HepG2 (cell line): ENCODE measurements around the gene ABO. TPM values are rescaled to one million over a fixed set of nuclear protein-coding genes. Genes with fewer than 3 reads are reported as not detected.

Experiments used
- ATAC-seq: fragments of 200-7000 bp; cut with Tn5 transposase; 3 replicates; pipeline ENCODE4 v1.9.1; 2020; ENCODE audit warnings: mild to moderate bottlenecking, moderate library complexity
- BruUV-seq: library from RNA; stranded (reverse); fragments of 400-500 nt; replicated peaks from 2 replicates; lab custom pipeline; 2021; lab: Mats Ljungman, UMichigan
- CTCF ChIA-PET: fragments of 300-600 bp; formaldehyde crosslinking; extraction: SDS; loops from one replicate; lab custom pipeline; 2021; ENCODE audit warnings: low total read pairs, inconsistent platforms, low intra/inter-chr PET ratio; lab: Yijun Ruan, JAX
- POLR2A ChIA-PET: fragments of 350-600 bp; sonication (Branson Sonifier 250); formaldehyde crosslinking; loops from one replicate; lab custom pipeline; 2020; ENCODE audit warnings: antibody characterized with exemption, inconsistent platforms; lab: Yijun Ruan, JAX
- DNase-seq: peaks from one replicate; pipeline ENCODE4 v3.0.0-alpha.2; 2015; ENCODE audit warnings: low spot score
- FAIRE-seq: peaks from 3 replicates; lab custom pipeline; 2011; peaks lifted over from hg19 to GRCh38; lab: Jason Lieb, UNC
- H2AFZ ChIP-seq: one replicate; pipeline ENCODE4 v1.6.1; 2011; ENCODE audit warnings: low read length, inconsistent platforms
- H3K27ac ChIP-seq: fragments of 300-600 bp; 3 replicates; pipeline ENCODE4 v1.8.0; 2011; ENCODE audit warnings: mixed run types, mild to moderate bottlenecking, mixed read lengths, low read length, inconsistent platforms; ENCODE audit not compliant: insufficient read depth; ENCODE audit errors: extremely low read length
- H3K27me3 ChIP-seq, 2 experiments: fragments of 200-600 bp in 1 of 2; 2 replicates in 1 of 2; 3 replicates in 1 of 2; pipeline versions ENCODE4 v1.6.0 to v1.8.0; 2011; ENCODE audit warnings: low read length in 2 of 2, mild to moderate bottlenecking in 2 of 2, moderate library complexity in 2 of 2, inconsistent platforms in 1 of 2; ENCODE audit not compliant: insufficient read depth in 2 of 2, control insufficient read depth in 1 of 2
- H3K36me3 ChIP-seq, 2 experiments: fragments of 200-600 bp in 1 of 2; replicated peaks in 1 of 2; 2 replicates in 1 of 2; 3 replicates in 1 of 2; pipeline versions ENCODE4 v1.5.1 to v1.8.0; 2011; ENCODE audit warnings: low read length in 2 of 2, inconsistent platforms in 1 of 2; ENCODE audit not compliant: insufficient read depth in 2 of 2, control insufficient read depth in 1 of 2
- H3K4me1 ChIP-seq: 2 replicates; pipeline ENCODE4 v1.5.1; 2012; ENCODE audit warnings: low read length, inconsistent platforms; ENCODE audit not compliant: insufficient read depth
- H3K4me2 ChIP-seq: 2 replicates; pipeline ENCODE4 v1.6.0; 2011; ENCODE audit warnings: low read depth, low read length, inconsistent platforms
- H3K4me3 ChIP-seq, 3 experiments: fragments of 200-600 bp in 1 of 3; sonication (generic), shearing (Covaris generic) in 1 of 3; replicated peaks in 1 of 3; 2 replicates each; pipeline ENCODE4 v1.5.1; 2011 to 2016; ENCODE audit warnings: low read length in 3 of 3, inconsistent platforms in 2 of 3, low read depth in 2 of 3, mild to moderate bottlenecking in 2 of 3, control low read depth in 1 of 3, mixed read lengths in 1 of 3; ENCODE audit not compliant: insufficient read depth in 1 of 3
- H3K79me2 ChIP-seq: one replicate; pipeline ENCODE4 v1.6.1; 2011; ENCODE audit warnings: low read length, inconsistent platforms; ENCODE audit not compliant: insufficient read depth
- H3K9ac ChIP-seq: 2 replicates; pipeline ENCODE4 v1.6.0; 2011; ENCODE audit warnings: mild to moderate bottlenecking, low read depth, low read length, inconsistent platforms; ENCODE audit not compliant: insufficient read depth
- H3K9me3 ChIP-seq: 2 replicates; pipeline ENCODE4 v1.5.1; 2012; ENCODE audit warnings: mild to moderate bottlenecking, low read length
- H4K20me1 ChIP-seq: 2 replicates; pipeline ENCODE4 v1.6.0; 2011; ENCODE audit warnings: inconsistent platforms, mild to moderate bottlenecking, low read length, moderate library complexity; ENCODE audit not compliant: insufficient read depth
- EED ChIP-seq: sonication (generic); formaldehyde crosslinking; IDR thresholded peaks from 2 replicates; pipeline ENCODE4 v1.5.0; 2020; ENCODE audit warnings: mild to moderate bottlenecking, missing genetic modification reagents
- HNRNPH1 ChIP-seq: fragments of 200-400 bp; formaldehyde crosslinking; optimal IDR thresholded peaks from 2 replicates; pipeline ENCODE3; 2017; ENCODE audit warnings: mild to moderate bottlenecking, low read depth, low read length
- RFX1 ChIP-seq: fragments of 450-650 bp; IDR thresholded peaks from 2 replicates; pipeline ENCODE4 v1.6.1; 2017
- RFX3 ChIP-seq: IDR thresholded peaks from 2 replicates; pipeline ENCODE4 v1.6.1; 2016; ENCODE audit warnings: missing biosample characterization, missing genetic modification reagents
- ZFX ChIP-seq: sonication (generic); formaldehyde crosslinking; IDR thresholded peaks from 2 replicates; pipeline ENCODE4 v1.4.0; 2020; ENCODE audit warnings: mild to moderate bottlenecking, low read depth, missing genetic modification reagents, moderate library complexity
- ZMYM4 ChIP-seq: sonication (generic); formaldehyde crosslinking; IDR thresholded peaks from 2 replicates; pipeline ENCODE4 v1.8.1; 2023; ENCODE audit warnings: mild to moderate bottlenecking, missing genetic modification reagents
- WGBS: methylation state at CpG from one replicate; pipeline ENCODE4 v1.1.6; 2017; ENCODE audit warnings: low lambda C conversion rate; 5-methylcytosine and 5-hydroxymethylcytosine counted together
- in situ Hi-C: cut with HindIII; loops from 2 replicates; pipeline ENCODE4 v1.10.0; 2017; ENCODE audit warnings: low pct_unique_long_range_greater_than_20kb; ENCODE audit not compliant: extremely low pct_ligation_motif_present
- intact Hi-C: fragments of 100-400 bp; cut with micrococcal nuclease; formaldehyde crosslinking; loops from one replicate; pipeline ENCODE4 v1.10.0; 2022; ENCODE audit not compliant: unreplicated experiment
- polyA plus RNA-seq, 8 experiments: library from polyadenylated mRNA; depleted of rRNA in 3 of 8; stranded (reverse) in 7 of 8; unstranded in 1 of 8; fragments of >200 nt; fragmentation: Illumina TruSeq in 4 of 8; extraction: Trizol in 4 of 8; gene quantifications; 2 replicates each; pipeline versions ENCODE4 v1.2.1 to v1.2.3, GENCODE V29; 2011 to 2016; ENCODE audit warnings: low read depth in 4 of 8, missing spikeins in 1 of 8, mixed read lengths in 1 of 8; ENCODE audit not compliant: insufficient read depth in 1 of 8
- total RNA-seq, 5 experiments: library from RNA; depleted of rRNA; stranded (reverse); fragments of >200 nt; fragmentation: Illumina TruSeq; extraction: Trizol; gene quantifications; 2 replicates each; pipeline ENCODE4 v1.2.3, GENCODE V29; 2016; ENCODE audit warnings: low read depth in 1 of 5
- TF ChIP-seq, protein P1 (sequence below): sonication (generic); formaldehyde crosslinking; IDR thresholded peaks from 2 replicates; pipeline ENCODE4 v1.9.0; 2022; ENCODE audit warnings: missing genetic modification reagents, mild to moderate bottlenecking, borderline replicate concordance
- TF ChIP-seq, protein P2 (sequence below): sonication (generic); formaldehyde crosslinking; IDR thresholded peaks from 2 replicates; pipeline ENCODE4 v1.4.0; 2020; ENCODE audit warnings: missing genetic modification reagents, borderline replicate concordance
- TF ChIP-seq, protein P3 (sequence below): sonication (generic); formaldehyde crosslinking; IDR thresholded peaks from 2 replicates; pipeline ENCODE4 v1.5.0; 2020; ENCODE audit warnings: missing genetic modification reagents
- TF ChIP-seq, protein P4 (sequence below): sonication (generic); formaldehyde crosslinking; IDR thresholded peaks from 2 replicates; pipeline ENCODE4 v1.4.0; 2020; ENCODE audit warnings: missing genetic modification reagents
- TF ChIP-seq, protein P5 (sequence below): IDR thresholded peaks from 2 replicates; pipeline ENCODE4 v1.6.1; 2012; ENCODE audit warnings: low read depth, low read length, improper control_type of control experiment
- TF ChIP-seq, protein P6 (sequence below): sonication (generic); formaldehyde crosslinking; IDR thresholded peaks from 2 replicates; pipeline ENCODE4 v1.5.1; 2020; ENCODE audit warnings: mild to moderate bottlenecking, moderate library complexity, missing genetic modification reagents

Gene ABO
- total and polyA plus RNA-seq, 2 of the 13 experiments (the other 11 are each of a cell fraction or from before 2014, with no cell fraction given): not detected

DNA sequence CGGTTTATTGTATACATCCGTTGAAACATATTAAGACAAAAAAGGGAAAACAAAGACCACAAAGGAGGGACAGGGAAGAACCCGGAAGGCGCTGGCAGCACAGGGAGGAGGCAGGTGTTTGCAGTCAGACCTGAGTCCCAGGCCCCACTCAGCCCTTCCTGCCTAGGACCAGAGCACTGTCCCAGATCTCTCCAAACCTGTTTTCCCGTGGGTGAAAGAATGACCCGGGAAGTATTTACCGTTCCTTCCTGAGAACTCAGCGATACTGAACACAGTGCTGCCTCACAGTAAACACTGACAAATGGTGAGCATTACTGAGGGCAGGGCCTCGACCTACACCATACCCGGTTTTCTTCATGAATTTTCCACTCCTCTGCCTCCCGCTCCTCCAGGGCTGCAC lies 1.2 kb downstream of the ABO start:
- H3K79me2 ChIP-seq: no peaks in the 10 kb centered on the region
- 51% methylated on average over 11 of the region's 11 CpGs for WGBS
- no peaks in the 10 kb centered on the region for H3K9me3 ChIP-seq
- in situ Hi-C loops: no loop called here
- H3K4me3 ChIP-seq: no peak overlapping the region
- BruUV-seq: no TSS peak
- FAIRE-seq: no peak
- H4K20me1 ChIP-seq: no peaks in the 10 kb centered on the region
- no peak overlapping the region for H3K9ac ChIP-seq
- CTCF ChIA-PET: no interaction called here
- intact Hi-C loops: no loop called here
- no peak overlapping the region for H3K4me2 ChIP-seq
- no peak for ATAC-seq
- H3K4me1 ChIP-seq: no peaks in the 10 kb centered on the region
- POLR2A ChIA-PET: no interaction called here
- no peak overlapping the region for H3K27ac ChIP-seq
- no peaks in the 10 kb centered on the region for H3K36me3 ChIP-seq
- no peak overlapping the region for H2AFZ ChIP-seq
- no peak for DNase-seq
- H3K27me3 ChIP-seq: peaks cover 0 to 22% of the 10 kb centered on the region in 2 experiments; a peak in 3 of 5 replicates
- TF ChIP-seq RFX1: no peak
- no peak for TF ChIP-seq HNRNPH1
- TF ChIP-seq, protein P1, sequence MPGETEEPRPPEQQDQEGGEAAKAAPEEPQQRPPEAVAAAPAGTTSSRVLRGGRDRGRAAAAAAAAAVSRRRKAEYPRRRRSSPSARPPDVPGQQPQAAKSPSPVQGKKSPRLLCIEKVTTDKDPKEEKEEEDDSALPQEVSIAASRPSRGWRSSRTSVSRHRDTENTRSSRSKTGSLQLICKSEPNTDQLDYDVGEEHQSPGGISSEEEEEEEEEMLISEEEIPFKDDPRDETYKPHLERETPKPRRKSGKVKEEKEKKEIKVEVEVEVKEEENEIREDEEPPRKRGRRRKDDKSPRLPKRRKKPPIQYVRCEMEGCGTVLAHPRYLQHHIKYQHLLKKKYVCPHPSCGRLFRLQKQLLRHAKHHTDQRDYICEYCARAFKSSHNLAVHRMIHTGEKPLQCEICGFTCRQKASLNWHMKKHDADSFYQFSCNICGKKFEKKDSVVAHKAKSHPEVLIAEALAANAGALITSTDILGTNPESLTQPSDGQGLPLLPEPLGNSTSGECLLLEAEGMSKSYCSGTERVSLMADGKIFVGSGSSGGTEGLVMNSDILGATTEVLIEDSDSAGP (CRISPR knock-in tag): no peak
- no peak for TF ChIP-seq RFX3 (CRISPR knock-in tag)
- TF ChIP-seq, protein P2, sequence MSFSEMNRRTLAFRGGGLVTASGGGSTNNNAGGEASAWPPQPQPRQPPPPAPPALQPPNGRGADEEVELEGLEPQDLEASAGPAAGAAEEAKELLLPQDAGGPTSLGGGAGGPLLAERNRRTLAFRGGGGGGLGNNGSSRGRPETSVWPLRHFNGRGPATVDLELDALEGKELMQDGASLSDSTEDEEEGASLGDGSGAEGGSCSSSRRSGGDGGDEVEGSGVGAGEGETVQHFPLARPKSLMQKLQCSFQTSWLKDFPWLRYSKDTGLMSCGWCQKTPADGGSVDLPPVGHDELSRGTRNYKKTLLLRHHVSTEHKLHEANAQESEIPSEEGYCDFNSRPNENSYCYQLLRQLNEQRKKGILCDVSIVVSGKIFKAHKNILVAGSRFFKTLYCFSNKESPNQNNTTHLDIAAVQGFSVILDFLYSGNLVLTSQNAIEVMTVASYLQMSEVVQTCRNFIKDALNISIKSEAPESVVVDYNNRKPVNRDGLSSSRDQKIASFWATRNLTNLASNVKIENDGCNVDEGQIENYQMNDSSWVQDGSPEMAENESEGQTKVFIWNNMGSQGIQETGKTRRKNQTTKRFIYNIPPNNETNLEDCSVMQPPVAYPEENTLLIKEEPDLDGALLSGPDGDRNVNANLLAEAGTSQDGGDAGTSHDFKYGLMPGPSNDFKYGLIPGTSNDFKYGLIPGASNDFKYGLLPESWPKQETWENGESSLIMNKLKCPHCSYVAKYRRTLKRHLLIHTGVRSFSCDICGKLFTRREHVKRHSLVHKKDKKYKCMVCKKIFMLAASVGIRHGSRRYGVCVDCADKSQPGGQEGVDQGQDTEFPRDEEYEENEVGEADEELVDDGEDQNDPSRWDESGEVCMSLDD (CRISPR knock-in tag): no peak
- TF ChIP-seq, protein P3, sequence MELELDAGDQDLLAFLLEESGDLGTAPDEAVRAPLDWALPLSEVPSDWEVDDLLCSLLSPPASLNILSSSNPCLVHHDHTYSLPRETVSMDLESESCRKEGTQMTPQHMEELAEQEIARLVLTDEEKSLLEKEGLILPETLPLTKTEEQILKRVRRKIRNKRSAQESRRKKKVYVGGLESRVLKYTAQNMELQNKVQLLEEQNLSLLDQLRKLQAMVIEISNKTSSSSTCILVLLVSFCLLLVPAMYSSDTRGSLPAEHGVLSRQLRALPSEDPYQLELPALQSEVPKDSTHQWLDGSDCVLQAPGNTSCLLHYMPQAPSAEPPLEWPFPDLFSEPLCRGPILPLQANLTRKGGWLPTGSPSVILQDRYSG: no peak
- TF ChIP-seq, protein P4, sequence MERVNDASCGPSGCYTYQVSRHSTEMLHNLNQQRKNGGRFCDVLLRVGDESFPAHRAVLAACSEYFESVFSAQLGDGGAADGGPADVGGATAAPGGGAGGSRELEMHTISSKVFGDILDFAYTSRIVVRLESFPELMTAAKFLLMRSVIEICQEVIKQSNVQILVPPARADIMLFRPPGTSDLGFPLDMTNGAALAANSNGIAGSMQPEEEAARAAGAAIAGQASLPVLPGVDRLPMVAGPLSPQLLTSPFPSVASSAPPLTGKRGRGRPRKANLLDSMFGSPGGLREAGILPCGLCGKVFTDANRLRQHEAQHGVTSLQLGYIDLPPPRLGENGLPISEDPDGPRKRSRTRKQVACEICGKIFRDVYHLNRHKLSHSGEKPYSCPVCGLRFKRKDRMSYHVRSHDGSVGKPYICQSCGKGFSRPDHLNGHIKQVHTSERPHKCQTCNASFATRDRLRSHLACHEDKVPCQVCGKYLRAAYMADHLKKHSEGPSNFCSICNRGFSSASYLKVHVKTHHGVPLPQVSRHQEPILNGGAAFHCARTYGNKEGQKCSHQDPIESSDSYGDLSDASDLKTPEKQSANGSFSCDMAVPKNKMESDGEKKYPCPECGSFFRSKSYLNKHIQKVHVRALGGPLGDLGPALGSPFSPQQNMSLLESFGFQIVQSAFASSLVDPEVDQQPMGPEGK: no peak
- TF ChIP-seq, protein P5, sequence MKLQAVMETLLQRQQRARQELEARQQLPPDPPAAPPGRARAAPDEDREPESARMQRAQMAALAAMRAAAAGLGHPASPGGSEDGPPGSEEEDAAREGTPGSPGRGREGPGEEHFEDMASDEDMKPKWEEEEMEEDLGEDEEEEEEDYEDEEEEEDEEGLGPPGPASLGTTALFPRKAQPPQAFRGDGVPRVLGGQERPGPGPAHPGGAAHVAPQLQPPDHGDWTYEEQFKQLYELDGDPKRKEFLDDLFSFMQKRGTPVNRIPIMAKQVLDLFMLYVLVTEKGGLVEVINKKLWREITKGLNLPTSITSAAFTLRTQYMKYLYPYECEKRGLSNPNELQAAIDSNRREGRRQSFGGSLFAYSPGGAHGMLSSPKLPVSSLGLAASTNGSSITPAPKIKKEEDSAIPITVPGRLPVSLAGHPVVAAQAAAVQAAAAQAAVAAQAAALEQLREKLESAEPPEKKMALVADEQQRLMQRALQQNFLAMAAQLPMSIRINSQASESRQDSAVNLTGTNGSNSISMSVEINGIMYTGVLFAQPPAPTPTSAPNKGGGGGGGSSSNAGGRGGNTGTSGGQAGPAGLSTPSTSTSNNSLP: no peak
- no peak for TF ChIP-seq ZMYM4 (CRISPR knock-in tag)
- TF ChIP-seq EED (CRISPR knock-in tag): no peak
- TF ChIP-seq, protein P6, sequence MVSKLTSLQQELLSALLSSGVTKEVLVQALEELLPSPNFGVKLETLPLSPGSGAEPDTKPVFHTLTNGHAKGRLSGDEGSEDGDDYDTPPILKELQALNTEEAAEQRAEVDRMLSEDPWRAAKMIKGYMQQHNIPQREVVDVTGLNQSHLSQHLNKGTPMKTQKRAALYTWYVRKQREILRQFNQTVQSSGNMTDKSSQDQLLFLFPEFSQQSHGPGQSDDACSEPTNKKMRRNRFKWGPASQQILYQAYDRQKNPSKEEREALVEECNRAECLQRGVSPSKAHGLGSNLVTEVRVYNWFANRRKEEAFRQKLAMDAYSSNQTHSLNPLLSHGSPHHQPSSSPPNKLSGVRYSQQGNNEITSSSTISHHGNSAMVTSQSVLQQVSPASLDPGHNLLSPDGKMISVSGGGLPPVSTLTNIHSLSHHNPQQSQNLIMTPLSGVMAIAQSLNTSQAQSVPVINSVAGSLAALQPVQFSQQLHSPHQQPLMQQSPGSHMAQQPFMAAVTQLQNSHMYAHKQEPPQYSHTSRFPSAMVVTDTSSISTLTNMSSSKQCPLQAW (CRISPR knock-in tag): no peak
- no peak for TF ChIP-seq ZFX (CRISPR knock-in tag)
